GM21529 (cell line): ENCODE data around the gene NDUFB10.

Experiments
- ATAC-seq: cut with Tn5 transposase; IDR thresholded peaks from one replicate; pipeline ENCODE4 v1.9.1; 2021; ENCODE audit not compliant: unreplicated experiment

Gene NDUFB10

GRCh38 chr16:1982013-1982433, 22.7 kb downstream of the NDUFB10 start:
- no peak for ATAC-seq

DNA sequence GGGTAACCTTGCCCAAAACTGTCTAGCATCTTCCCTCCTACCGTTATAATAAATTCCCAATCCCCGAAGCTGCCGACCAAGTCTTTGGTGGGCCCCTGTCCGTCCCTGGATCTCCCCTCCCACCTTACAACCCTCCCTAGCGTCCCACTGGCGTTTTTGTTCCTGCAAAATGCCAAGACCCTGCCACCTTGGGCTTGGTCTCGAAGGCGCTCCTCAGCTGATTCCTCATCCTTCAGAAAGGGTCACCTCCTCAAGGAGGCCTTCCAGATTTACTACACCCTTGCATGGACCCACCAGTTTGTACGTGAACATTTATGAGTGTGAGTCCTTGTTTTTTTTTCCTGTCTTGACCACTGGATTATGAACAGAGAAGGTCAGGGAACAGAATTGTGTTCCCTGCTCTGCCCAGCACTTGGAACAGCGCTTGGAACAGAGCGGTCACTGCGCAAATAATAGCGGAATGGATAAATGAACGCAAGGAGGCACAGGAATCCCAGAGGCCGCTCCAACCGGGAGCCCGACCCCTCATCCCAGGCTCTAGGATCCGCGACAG, 23.7 kb downstream of the NDUFB10 start:
- ATAC-seq = no peak

GRCh38 chr16:1983544-1984346, 24.4 kb downstream of the NDUFB10 start, which contains the start of gene GFER:
Gene GFER, plus strand, starts transcription at chr16:1984193. Its CDS starts 26 bp downstream, at chr16:1984219.
- peak; percentile 77 for ATAC-seq

DNA sequence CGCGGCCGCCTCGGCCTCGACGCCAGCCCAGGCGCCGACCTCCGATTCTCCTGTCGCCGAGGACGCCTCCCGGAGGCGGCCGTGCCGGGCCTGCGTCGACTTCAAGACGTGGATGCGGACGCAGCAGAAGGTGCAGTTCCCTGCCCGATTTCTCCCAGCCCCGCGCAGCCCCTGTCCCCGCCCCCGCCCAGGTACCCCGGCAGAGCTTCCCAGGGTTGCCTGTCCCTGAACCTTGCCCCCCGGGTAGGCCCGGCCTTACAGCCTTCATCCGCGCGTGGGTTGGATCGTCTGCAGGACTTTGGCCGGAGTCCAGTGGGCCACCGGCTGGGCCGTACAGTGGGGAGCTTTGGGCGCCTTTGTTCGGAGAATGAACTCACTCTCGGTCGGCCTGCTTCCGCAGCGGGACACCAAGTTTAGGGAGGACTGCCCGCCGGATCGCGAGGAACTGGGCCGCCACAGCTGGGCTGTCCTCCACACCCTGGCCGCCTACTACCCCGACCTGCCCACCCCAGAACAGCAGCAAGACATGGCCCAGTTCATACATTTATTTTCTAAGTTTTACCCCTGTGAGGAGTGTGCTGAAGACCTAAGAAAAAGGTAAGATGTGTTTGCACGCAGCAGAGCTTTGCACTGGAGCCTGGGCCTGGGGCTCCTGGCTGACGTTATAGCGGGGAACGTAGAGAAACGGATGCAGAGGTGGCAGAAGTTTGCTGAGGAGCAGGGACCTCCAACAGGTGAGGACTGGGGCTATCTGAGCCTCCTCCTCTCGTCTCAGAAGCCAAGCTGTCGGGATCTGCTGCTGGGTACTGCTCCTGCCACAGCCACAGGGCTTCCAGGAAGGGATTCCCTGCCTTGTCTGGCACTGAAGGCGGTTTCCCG, 25.2 kb downstream of the NDUFB10 start:
- peak; percentile 16 for ATAC-seq

GRCh38 chr16:1985466-1986150, 26.3 kb downstream of the NDUFB10 start:
- no peak for ATAC-seq

GRCh38 chr16:1987198-1987597, 27.9 kb downstream of the NDUFB10 start:
- no peak for ATAC-seq

- ATAC-seq = no peak
Observed at GRCh38 chr16:1989209-1990100, 30.1 kb downstream of the NDUFB10 start, which contains the start of gene SYNGR3. Gene SYNGR3, plus strand, starts transcription at chr16:1989970. Its CDS starts 133 bp downstream, at chr16:1990103.

DNA sequence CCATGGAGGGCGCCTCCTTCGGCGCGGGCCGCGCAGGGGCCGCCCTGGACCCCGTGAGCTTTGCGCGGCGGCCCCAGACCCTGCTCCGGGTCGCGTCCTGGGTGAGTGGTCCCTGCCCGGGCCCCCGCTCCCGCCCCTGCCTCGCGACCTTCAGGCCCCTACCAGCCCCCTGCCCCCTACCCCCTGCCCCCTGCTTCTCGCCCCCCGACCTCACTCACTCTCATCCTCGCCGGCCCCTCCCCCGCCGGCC, 30.7 kb downstream of the NDUFB10 start:
- ATAC-seq = no peak

DNA sequence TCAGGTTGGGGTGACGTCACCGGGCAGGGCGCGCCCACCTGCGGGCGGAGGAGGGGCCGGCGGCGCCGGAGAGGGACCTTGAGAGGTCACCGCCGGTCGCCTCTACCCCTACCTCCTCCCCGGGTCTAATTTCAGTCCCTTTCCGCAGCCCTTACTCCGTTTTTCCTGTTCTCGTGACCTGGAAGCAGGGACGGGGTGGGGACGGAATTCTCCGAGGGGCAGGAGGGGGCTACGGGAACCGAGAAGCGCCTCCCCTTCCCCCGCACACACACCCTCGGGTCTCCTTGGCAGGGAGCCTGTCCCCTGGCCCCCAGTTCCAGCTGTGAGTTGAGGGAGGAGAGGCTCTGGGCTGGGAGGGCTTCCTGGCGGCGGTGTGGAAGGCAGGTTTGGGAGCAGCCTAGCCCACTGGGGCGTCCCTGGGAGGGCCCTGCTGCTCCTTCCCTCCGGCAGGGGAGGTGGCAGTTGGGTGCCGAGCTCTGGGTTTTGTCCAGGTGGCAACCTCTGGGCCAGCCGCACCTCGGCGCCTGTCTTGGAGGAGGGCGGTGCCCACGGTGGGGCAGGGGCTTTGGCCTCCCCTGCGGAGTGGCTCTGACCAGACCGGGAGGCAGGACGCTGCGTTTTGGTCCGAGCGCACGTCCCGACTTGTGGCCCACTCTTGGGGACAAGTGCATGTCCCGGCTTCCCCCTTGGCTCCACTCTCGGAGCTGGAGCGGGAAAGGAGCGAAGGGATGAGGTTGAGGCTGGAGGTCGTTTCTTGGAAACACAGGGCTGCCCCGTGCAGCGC, 31.2 kb downstream of the NDUFB10 start:
- ATAC-seq = no peak

DNA sequence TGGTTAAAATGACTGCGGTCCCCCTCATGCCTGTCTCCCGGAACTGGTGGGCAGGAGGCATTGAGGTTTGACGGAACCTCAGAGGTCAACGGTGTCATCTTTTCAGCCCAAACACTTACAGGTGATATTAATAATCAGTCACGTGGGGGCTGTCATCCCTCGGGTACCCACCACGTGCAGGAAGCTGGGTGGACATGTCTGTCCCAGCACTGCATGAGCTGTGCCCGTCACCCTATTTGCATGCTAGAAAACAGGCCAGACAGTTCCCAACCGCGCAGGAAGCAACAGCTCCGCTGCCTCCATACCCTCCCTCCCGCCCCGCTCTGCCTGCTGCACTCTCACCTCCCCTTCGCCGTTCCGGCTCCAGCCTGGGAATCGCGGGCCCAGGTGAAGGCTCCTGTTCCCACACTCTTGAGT, 31.8 kb downstream of the NDUFB10 start:
- ATAC-seq = no peak

DNA sequence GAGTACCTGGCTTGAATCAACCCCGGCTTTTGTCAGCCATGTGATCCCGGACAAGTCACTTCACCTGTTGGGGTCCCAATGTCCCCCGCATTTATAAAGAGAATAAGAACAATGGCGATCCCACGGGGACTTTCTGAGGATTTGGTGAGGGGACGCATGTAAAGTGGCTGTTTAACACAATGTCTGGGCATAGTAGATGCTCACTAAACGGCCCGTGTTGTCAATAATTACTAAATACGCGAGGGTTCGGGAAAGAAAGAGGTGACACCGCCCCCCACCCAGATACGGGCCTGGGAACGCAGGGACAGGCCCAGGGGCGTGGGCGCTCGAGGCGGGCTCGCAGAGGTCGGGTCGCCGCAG, 32.2 kb downstream of the NDUFB10 start:
- no peak for ATAC-seq

- ATAC-seq = peak; percentile 51
Observed at GRCh38 chr16:1991948-1992703, 32.8 kb downstream of the NDUFB10 start.

GRCh38 chr16:1992704-1993317, 33.5 kb downstream of the NDUFB10 start:
- no peak for ATAC-seq

DNA sequence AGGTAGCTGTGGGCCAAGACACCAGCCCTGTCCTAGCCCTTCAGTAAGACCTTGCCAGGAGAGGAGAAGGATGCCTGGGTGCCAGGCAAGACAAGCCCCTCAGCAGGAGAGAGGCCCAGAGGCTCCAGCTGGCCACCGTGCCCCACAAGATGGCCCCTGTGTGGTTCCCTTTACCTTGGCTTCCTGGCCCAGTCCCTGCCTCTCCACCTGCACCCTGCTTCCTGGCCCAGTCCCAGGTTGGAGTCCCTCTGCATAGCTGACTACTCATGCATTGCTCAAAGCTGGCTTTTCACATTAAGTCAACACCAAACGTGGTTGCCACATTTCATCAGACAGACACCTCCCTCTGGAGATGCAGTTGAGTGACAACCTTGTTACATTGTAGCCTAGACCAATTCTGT, 34.4 kb downstream of the NDUFB10 start:
- ATAC-seq = no peak

DNA sequence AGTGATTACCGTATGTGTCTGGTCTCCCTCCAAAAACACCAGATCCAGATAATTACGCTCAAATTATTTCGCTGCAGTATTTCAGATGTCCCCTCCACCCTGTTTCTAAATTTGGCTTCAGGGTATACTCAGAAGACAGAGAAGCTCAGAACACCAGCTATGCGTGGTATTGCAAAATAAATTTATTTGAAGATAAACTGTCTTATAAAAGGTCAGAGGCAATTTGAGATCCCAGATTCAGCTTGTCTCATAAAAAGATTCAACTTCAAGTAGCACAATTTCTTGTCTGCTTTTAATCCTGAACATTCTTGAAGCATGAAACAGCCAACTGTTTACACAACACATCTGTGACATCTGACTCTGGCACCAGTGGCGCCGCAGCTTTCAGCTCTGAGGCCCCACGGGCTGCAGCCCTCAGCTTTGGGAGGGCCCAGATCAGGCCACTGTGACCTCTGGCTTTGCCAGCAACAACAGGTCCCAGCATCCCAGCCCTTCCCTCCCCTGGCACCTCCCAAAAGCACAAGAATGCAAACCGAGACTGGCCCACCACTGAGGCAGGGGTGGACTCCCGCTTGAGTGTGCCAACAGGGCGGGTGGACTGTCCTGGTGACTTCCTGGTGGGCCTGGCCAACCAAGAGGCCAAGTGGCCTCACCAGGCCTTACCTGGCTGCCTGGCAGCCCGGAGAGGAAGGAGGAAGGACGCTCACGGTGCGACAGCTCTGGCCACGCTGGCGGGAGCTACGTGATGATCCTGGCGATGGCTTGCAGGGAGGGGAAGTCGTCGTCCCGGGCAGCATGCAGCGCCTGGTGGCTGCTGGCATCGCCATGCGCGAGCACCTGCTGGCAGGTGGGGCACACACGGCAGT, 38.4 kb downstream of the NDUFB10 start:
- no peak for ATAC-seq

- no peak for ATAC-seq
Observed at GRCh38 chr16:1998360-1998835, 39.1 kb downstream of the NDUFB10 start.
